CD4-positive, CD25-positive, alpha-beta regulatory T cell (primary cell): ENCODE results near the gene DSTN. TPM values are rescaled to one million over a fixed set of nuclear protein-coding genes. Genes with fewer than 3 reads are reported as not detected.
A peak's percentile ranks its signal among the peaks of the same experiment; 100 is the strongest.

Experiments
- ATAC-seq, 2 donors: fragments of 150-1000 bp; cut with Tn5 transposase; one replicate each; pipeline ENCODE4 v1.10.0; 2021; ENCODE audit warnings: low read depth in 2 of 2, moderate number of reproducible peaks in 2 of 2, moderate library complexity in 1 of 2
- DNase-seq, 3 donors: peaks; one replicate each; pipeline versions ENCODE4 v3.0.0 to v3.0.0-alpha.2; 2012 to 2022; ENCODE audit warnings: mixed read lengths in 1 of 3
- H3K27ac ChIP-seq: one replicate; pipeline ENCODE4 v1.7.0; 2013; ENCODE audit warnings: mild to moderate bottlenecking, low read length; ENCODE audit not compliant: insufficient read depth, poor library complexity, severe bottlenecking
- H3K27me3 ChIP-seq: one replicate; pipeline ENCODE4 v1.7.0; 2013; ENCODE audit warnings: low read length; ENCODE audit not compliant: control insufficient read depth, insufficient read depth
- H3K36me3 ChIP-seq: one replicate; pipeline ENCODE4 v1.7.0; 2013; ENCODE audit warnings: mild to moderate bottlenecking, low read length, moderate library complexity; ENCODE audit not compliant: control insufficient read depth, insufficient read depth
- H3K4me1 ChIP-seq: 2 replicates; pipeline ENCODE4 v1.7.0; 2013; ENCODE audit warnings: mild to moderate bottlenecking, low read length; ENCODE audit not compliant: insufficient read depth, control insufficient read depth, poor library complexity, severe bottlenecking
- H3K4me3 ChIP-seq: one replicate; pipeline ENCODE4 v1.7.0; 2013; ENCODE audit warnings: low read depth, mild to moderate bottlenecking, low read length, moderate library complexity
- H3K9me3 ChIP-seq, 2 experiments: 1 replicate in 1 of 2; 2 replicates in 1 of 2; pipeline ENCODE4 v1.7.0; 2013; ENCODE audit warnings: low read length in 2 of 2, mild to moderate bottlenecking in 1 of 2, moderate library complexity in 1 of 2; ENCODE audit not compliant: control insufficient read depth in 2 of 2
- H3K27ac Mint-ChIP-seq, 3 donors: one replicate each; pipeline ENCODE4 v1.8.0; 2020 to 2022; ENCODE audit warnings: mild to moderate bottlenecking in 3 of 3, mixed read lengths in 3 of 3, moderate library complexity in 2 of 3
- H3K27me3 Mint-ChIP-seq: one replicate; pipeline ENCODE4 v1.8.0; 2022; ENCODE audit warnings: mild to moderate bottlenecking, mixed read lengths
- H3K36me3 Mint-ChIP-seq: one replicate; pipeline ENCODE4 v1.8.0; 2020; ENCODE audit warnings: mixed read lengths
- H3K4me1 Mint-ChIP-seq, 4 donors: one replicate each; pipeline ENCODE4 v1.8.0; 2020 to 2022; ENCODE audit warnings: mixed read lengths in 4 of 4, mild to moderate bottlenecking in 1 of 4
- H3K4me3 Mint-ChIP-seq, 4 donors: one replicate each; pipeline ENCODE4 v1.8.0; 2020 to 2022; ENCODE audit warnings: mild to moderate bottlenecking in 4 of 4, mixed read lengths in 4 of 4, moderate library complexity in 3 of 4
- H3K9me3 Mint-ChIP-seq, 7 donors: one replicate each; pipeline ENCODE4 v1.8.0; 2020 to 2022; ENCODE audit warnings: mixed read lengths in 7 of 7, mild to moderate bottlenecking in 3 of 7, moderate library complexity in 2 of 7
- polyA plus RNA-seq, 4 donors: library from polyadenylated mRNA; unstranded; fragments of 300-500 nt; fragmentation: Illumina TruSeq; gene quantifications; one replicate each; pipeline ENCODE4 v1.2.3, GENCODE V29; 2021
- total RNA-seq: library from RNA; stranded (reverse); gene quantifications from one replicate; pipeline ENCODE4 v1.2.3, GENCODE V29; 2022

Gene DSTN
- total and polyA plus RNA-seq, 5 donors from 2014 or later, result 50.6 to 145 (median 106) TPM

GRCh38 chr20:17624551-17625245 lies 54.8 kb downstream of the DSTN start:
- Histone ChIP-seq H3K27ac (no peak overlapping the region), H3K4me1 (no peaks in the 10 kb centered on the region), H3K36me3 (peaks cover 20% of the 10 kb centered on the region), H3K9me3 (no peaks in the 10 kb centered on the region), H3K27me3 (no peaks in the 10 kb centered on the region), H3K4me3 (no peak overlapping the region)
- no peak for DNase-seq
- Mint-ChIP-seq H3K36me3 (peaks cover 14% of the 10 kb centered on the region), H3K9me3 (no peaks in the 10 kb centered on the region), H3K27ac (no peak overlapping the region), H3K27me3 (no peaks in the 10 kb centered on the region), H3K4me3 (no peak overlapping the region), H3K4me1 (no peaks in the 10 kb centered on the region)
- ATAC-seq, result no peak

GRCh38 chr20:17625246-17626051 lies 55.6 kb downstream of the DSTN start:
- no peak overlapping the region for H3K27ac Mint-ChIP-seq
- no peak for DNase-seq
- no peaks in the 10 kb centered on the region for H3K9me3 Mint-ChIP-seq

GRCh38 chr20:17626217-17627007 lies 56.5 kb downstream of the DSTN start:
- Histone ChIP-seq H3K4me1 (no peaks in the 10 kb centered on the region), H3K36me3 (peaks cover 13% of the 10 kb centered on the region), H3K4me3 (no peak overlapping the region), H3K27ac (no peak overlapping the region), H3K9me3 (no peaks in the 10 kb centered on the region), H3K27me3 (no peaks in the 10 kb centered on the region)
- Mint-ChIP-seq H3K27me3 (no peaks in the 10 kb centered on the region), H3K27ac (no peak overlapping the region), H3K4me1 (no peaks in the 10 kb centered on the region), H3K9me3 (no peaks in the 10 kb centered on the region), H3K36me3 (peaks cover 21% of the 10 kb centered on the region), H3K4me3 (no peak overlapping the region)
- ATAC-seq, result no peak
- no peak for DNase-seq

More at GRCh38 chr20:17625246-17626051, 55.6 kb downstream of the DSTN start:
- no peaks in the 10 kb centered on the region for H3K27me3 Mint-ChIP-seq
- Histone ChIP-seq H3K27ac (no peak overlapping the region), H3K9me3 (no peaks in the 10 kb centered on the region), H3K27me3 (no peaks in the 10 kb centered on the region), H3K4me1 (no peaks in the 10 kb centered on the region), H3K36me3 (peaks cover 16% of the 10 kb centered on the region), H3K4me3 (no peak overlapping the region)
- ATAC-seq, result no peak
- H3K36me3 Mint-ChIP-seq, result peaks cover 19% of the 10 kb centered on the region
- no peaks in the 10 kb centered on the region for H3K4me1 Mint-ChIP-seq
- no peak overlapping the region for H3K4me3 Mint-ChIP-seq

- Histone ChIP-seq H3K9me3 (no peaks in the 10 kb centered on the region), H3K4me3 (no peak overlapping the region), H3K36me3 (peaks cover 12% of the 10 kb centered on the region), H3K27ac (no peak overlapping the region), H3K4me1 (no peaks in the 10 kb centered on the region), H3K27me3 (no peaks in the 10 kb centered on the region)
- Mint-ChIP-seq H3K9me3 (no peaks in the 10 kb centered on the region), H3K27me3 (no peaks in the 10 kb centered on the region), H3K4me1 (no peaks in the 10 kb centered on the region), H3K27ac (peak overlapping the region in 1 of 3 donors; percentile 76), H3K4me3 (no peak overlapping the region), H3K36me3 (peaks cover 25% of the 10 kb centered on the region)
- no peak for ATAC-seq
- DNase-seq, result no peak
These were observed 57.5 kb downstream of the DSTN start for GRCh38 chr20:17627101-17627955.

- peak overlapping the region; percentile 37 to 89 (median 76) for H3K27ac Mint-ChIP-seq
- no peak for DNase-seq
- Histone ChIP-seq H3K36me3 (peaks cover 16% of the 10 kb centered on the region), H3K9me3 (no peaks in the 10 kb centered on the region), H3K4me3 (no peak overlapping the region), H3K27me3 (no peaks in the 10 kb centered on the region), H3K27ac (no peak overlapping the region), H3K4me1 (no peaks in the 10 kb centered on the region)
- H3K9me3 Mint-ChIP-seq, result no peaks in the 10 kb centered on the region
- H3K4me1 Mint-ChIP-seq, result no peaks in the 10 kb centered on the region
- H3K4me3 Mint-ChIP-seq, result no peak overlapping the region
- H3K27me3 Mint-ChIP-seq, result no peaks in the 10 kb centered on the region
- peaks cover 28% of the 10 kb centered on the region for H3K36me3 Mint-ChIP-seq
- ATAC-seq, result no peak
These were observed 58.4 kb downstream of the DSTN start for GRCh38 chr20:17628101-17628841.

DNA sequence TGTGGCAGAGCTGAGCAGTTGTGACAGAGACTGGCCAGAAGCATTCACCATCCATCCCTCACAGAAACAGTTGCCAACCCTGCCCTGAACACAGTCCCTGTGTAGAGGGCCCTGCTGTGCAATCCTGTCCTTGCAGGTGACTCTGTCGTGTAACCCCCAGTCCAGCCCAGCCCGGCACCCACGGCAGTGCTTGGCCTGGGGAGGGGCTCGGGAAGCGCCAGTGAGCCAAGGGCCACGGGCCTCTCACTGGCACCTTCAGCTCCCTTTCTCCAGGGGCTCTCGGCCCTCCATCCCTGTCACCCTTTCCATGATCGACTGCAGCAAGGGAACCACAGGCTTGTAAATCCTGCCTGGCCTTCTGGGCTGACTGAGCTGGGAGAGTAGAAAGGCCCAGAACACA lies 59.1 kb downstream of the DSTN start:
- Histone ChIP-seq H3K27me3 (no peaks in the 10 kb centered on the region), H3K4me3 (no peak overlapping the region), H3K27ac (no peak overlapping the region), H3K9me3 (no peaks in the 10 kb centered on the region), H3K36me3 (peaks cover 13% of the 10 kb centered on the region), H3K4me1 (no peaks in the 10 kb centered on the region)
- Mint-ChIP-seq H3K4me1 (no peaks in the 10 kb centered on the region), H3K27me3 (no peaks in the 10 kb centered on the region), H3K9me3 (no peaks in the 10 kb centered on the region), H3K27ac (peak overlapping the region in 1 of 3 donors; percentile 55), H3K4me3 (no peak overlapping the region), H3K36me3 (peaks cover 34% of the 10 kb centered on the region)
- no peak for ATAC-seq
- DNase-seq, result no peak
